HG02884 (cell line): Measurements from ENCODE around the gene TAF10.

Experiments
- ATAC-seq: cut with Tn5 transposase; IDR thresholded peaks from one replicate; pipeline ENCODE4 v1.9.1; 2021; ENCODE audit warnings: mild to moderate bottlenecking, moderate library complexity; ENCODE audit not compliant: unreplicated experiment

Gene TAF10

DNA sequence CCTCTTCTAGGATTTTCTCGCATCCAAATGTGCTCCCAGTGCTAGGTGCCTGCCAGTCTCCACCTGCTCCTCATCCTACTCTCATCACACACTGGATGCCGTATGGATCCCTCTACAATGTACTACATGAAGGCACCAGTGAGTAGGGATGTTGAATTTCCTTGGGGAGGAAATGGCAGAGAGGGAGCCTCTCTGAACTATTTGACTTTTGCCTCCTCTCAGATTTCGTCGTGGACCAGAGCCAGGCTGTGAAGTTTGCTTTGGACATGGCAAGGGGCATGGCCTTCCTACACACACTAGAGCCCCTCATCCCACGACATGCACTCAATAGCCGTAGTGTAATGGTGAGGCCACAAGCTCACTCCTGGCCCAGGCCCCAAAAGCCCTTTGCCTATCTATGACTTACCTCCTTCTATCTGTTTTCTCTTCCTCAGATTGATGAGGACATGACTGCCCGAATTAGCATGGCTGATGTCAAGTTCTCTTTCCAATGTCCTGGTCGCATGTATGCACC lies 2.5 kb downstream of the TAF10 start:
- ATAC-seq, result no peak

DNA sequence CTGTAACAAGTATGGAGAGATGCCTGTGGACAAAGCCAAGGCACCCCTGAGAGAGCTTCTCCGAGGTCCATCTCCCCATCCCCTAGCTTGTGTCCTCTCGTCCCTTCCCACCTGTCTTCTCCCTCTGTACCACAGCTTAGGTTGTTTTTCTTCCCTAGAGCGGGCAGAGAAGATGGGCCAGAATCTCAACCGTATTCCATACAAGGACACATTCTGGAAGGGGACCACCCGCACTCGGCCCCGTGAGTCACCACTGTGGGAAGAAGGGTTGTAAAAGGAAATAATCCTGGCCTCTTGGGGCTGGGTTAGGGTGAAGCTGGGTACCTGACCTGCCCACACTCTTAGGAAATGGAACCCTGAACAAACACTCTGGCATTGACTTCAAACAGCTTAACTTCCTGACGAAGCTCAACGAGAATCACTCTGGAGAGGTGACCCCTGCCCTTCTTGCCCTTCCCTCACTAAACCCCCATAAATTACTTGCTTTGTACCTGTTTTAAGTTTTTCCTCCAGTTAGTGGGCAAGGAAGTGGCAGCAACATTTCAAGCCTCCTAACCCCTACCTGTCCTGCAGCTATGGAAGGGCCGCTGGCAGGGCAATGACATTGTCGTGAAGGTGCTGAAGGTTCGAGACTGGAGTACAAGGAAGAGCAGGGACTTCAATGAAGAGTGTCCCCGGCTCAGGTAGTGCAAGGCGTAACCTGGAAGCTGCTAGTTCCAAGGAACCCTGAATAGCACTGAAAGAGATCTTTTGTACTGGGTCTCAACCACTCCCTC lies 3.1 kb downstream of the TAF10 start:
- no peak for ATAC-seq

DNA sequence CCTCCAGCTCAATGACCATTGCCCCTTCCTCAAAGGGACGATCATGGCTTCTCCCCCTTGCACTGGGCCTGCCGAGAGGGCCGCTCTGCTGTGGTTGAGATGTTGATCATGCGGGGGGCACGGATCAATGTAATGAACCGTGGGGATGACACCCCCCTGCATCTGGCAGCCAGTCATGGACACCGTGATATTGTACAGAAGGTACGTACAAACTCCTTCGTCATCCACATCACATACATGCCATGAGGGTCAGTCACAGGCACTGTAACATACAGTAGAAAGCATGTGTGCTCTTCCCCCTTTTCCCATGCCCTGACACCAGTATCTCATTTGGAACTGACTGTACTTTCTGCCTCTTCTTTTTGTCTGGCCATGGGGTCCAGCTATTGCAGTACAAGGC lies 4.0 kb downstream of the TAF10 start:
- no peak for ATAC-seq

DNA sequence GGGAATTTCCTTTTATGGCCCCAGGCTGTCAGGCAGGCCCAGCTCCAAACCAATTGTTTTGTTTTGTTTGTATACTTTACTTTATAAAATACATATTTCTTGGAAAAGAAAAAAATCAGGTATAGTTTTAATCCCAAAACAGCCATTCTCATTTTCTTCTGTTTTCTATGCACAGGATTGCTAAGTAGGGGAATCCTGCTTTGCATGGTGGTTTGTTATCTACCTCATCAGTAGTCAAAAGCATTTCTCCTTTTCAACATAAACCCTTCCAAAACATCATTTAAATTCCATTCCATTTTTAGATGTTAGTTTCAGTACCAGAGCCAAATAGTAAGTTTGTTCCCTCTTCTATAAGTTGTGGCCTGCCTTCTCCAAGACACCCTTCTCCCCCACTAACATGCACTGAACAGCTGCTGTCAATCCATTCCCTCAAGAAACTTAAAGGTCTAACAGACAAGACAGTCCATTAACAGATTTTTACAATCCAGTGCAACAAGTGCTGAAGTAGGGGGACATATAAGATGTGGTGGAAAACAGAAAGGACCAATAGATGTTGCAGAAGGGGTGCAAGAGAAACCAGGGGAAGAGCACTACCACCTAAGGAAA lies 4.7 kb downstream of the TAF10 start:
- ATAC-seq, result no peak

DNA sequence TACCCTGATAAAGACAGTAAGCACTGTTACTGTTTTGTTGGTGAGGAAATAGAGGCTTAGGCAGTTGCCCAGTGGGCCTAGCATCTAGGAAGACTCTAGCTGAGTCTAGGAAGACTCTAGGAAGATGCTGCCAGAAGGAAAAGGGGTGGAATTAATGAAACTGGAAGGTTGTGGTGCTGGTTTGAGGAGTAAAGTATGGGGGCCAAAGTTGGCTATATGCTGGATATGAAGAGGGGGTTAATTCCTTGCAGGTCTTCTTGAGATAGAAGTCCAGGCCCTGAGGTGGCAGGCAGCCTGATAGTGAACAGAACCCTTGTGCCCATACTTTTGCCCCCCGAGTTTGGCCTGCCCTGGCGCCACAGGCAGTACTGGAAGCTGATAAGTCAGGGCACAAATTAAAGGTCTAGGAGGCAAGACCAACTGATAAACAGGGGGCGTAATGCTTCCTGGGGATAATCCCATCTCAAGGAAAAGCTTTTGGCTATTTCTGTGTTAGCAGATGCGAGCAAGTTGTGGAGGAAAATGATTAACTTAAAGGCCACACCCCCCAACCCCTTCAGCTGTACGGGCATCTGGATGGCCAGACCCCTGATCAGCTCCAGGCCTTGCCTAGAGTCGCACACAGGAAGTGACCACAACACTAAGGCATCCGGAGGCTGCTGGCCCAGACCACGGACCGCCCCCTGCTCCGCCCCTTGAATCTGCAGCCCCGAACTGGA lies 5.4 kb downstream of the TAF10 start:
- peak; percentile 30 for ATAC-seq

DNA sequence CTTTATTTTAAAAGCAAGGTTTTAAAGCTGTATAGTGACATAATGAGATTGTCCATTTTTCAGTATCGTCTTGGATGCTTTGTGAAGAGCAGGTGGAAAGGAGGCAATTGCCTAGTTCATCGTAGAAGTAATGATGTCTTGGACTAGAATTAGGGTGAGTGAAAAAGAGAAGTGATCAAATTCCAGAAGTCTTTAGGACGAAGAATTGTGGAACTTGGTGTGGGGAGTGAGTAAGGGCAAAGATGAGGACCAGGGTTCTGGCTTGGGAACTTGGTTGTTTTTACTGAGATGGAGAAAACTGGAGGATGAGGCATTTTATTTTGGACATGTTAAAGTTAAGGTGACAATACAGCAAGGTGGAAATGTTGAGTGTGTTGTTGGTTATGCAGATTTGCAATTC lies 7.2 kb downstream of the TAF10 start:
- no peak for ATAC-seq

DNA sequence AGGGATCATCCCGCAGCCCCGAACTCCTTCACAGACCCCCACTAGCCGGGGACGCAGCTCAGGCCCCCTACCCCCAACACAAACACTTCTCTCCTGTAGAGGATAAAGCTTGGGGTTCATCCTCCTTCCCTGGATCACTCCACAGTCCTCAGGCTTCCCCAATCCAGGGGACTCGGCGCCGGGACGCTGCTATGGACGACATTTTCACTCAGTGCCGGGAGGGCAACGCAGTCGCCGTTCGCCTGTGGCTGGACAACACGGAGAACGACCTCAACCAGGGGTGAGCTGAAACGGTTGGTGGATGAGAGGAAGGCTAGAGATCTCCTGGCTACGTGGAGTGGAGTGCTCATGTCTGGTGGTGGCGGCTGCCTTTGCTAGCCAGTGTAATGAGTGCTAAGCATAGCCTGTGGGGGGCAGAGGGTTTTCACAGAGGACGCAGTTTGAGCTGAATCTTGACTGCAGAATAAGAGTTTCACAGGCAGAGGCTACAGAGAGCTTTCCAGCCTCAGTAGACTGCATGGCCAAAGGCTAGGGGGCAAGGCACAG lies 7.9 kb downstream of the TAF10 start:
- ATAC-seq, result peak; percentile 33

DNA sequence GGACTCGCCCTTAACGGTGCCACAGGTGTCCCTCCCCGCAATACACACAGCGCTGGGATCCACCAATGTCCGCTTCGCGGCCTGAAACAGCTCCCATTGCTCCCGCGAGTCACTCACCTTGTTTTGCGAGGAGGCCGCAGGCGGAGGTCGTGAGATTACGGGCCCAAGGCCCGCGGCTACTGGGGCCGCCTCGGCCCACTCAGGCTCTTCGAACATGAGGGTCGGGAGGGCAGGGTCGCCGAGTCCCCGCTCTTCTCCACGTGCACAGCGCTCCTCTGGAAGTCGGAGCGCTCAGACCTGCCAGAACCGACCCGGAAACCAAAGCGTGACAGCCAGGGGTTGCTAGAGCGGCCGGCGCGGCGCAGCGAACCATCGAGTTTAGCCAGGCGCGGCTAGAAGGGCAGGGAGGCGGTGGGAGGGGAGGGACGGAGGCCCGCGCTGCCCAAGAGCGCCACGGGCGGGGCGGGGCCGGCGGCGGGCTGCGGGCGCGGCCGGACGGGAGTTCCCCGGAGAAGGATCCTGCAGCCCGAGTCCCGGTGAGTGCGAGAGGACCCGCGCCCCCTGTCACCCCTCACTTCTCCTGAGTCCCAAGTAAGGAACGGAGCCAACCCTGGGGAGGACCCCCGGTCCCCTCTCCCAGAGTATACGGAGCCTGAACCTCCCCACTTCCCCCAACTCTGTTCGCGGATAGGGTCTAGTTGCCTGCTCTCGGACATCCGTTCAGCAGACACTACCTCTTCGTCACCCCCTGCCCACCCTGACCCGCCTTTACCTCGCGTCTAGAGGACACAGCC lies 8.5 kb downstream of the TAF10 start, which contains the start of the genes ILK and RRP8:
Gene ILK, plus strand, starts transcription at position 488 of the 794 bp plus-strand sequence. CDS start 498 bp downstream, outside the sequence.
Gene RRP8, minus strand, starts transcription at position 330 of the 794 bp plus-strand sequence. Its CDS starts 114 bp downstream, at position 216.
- peak; percentile 73 for ATAC-seq

DNA sequence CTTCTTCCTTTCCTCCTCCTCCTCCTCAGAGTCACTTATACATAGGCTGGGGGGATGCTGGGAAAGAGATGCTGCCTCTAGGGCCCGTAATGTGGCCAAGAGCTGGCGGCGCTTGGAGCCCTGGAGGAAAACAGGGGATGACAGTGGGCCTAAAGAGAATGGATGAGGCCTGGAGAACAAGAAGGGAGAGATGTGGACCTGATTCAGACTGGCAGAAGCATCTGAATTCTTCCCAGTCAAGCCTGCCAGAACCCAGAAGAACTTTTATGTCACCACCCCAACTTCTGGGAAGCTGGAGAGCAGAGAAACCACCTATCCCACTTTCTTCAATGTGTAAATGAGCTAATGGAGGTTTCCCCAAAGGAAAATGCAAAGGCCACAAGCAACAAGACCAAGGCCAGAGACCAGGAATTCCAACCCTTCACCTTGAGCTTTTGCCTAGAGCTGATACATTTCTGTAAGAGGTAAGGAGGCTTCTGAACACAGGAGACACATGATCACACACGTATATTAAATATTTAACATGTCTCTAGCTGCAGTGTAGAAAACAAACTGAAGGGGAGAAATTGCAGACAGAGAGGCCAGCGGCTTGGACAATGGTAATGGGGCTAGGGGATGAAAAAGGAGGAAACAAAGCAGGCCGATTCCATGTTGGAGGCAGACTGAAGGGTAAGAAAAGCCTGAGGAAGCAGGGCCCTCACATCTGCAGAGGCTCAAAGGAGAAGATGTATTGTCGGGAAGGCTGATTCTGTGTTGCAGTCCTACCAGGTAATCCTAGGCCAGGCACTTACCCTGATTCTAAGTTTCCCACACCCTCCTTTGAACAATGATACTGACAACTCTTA lies 9.7 kb downstream of the TAF10 start:
- no peak for ATAC-seq

DNA sequence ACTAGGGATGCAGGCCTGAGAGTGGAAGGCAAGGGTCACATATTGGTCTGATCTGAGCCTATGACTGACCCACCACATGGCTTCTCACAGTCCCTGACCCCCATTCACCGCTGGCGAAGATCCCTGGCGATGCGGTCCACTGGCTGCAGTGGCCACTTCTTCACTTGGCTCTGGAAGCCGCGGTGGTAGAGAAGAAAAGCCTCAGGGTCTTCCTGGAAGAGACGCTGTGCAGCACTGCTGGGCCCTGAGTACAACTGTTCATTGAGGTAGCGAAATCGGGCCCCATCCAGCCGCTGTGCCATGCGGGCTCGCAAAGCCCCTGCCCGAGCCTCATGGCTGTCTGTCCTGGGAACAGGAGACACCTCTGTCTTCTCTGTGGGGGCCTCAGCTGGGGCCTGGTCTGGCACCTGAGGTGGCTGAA lies 11.0 kb downstream of the TAF10 start:
- ATAC-seq, result no peak

DNA sequence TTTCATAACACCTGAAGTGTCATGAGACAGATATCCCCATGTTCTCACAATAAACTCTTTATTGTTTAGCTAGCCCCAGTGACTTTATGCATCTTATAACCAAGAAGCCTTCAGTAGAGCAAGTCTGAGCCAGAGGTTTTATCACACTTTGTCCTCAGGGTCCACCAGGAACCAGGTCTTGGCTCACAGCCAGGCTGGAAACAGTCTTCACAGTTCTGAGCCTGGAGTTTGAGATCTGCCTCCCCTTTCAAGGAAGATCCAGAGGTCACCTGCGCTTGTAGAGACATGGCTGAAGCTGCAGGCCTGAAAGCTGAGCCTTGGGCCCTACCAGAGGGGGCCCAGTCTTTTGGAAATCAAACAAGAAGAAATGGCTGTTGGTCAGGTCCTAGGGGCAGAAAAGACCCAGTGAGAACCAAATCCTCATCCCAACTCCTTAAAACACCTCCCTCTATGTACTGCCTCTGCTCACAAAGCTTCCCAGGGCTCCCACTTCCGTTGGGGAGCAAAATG lies 12.1 kb downstream of the TAF10 start:
- no peak for ATAC-seq

DNA sequence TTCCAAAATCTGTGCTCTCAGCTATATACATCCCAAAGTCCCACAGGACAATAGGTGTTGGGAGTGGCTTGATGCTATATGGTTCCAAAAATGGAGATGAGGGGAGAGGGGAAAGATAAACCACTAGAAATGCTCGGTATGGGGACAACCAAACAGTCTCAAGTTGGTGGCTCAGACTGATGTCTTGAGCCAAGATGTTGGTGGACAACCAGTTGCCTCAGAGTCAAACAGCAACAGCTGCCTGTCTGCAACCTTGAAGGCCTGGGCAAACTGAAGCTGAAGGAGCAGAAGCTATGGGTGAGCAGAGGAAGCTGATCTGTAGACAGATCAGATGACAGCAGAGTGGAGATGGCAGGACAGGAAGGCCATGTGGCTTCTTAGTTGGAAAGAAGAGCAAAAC lies 12.6 kb downstream of the TAF10 start:
- ATAC-seq, result no peak

DNA sequence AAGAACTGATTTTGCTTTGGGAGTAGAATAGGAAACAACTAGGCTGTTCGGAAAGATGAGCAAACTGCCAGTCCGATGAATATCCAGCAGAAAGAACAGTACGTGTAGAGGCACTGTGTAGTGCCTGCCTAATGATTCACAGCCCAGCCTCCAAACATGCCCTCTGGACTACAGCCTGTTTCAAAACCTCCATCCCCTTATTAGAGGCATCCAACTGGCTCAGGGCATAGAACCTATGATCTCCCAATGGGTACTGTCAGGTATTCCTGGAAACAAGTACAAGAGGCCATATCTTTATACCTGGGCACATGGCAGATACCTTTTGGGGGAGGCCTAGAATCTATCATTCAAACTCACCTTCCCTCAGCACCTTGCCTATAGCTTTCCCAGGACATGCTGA lies 13.5 kb downstream of the TAF10 start:
- ATAC-seq, result no peak

DNA sequence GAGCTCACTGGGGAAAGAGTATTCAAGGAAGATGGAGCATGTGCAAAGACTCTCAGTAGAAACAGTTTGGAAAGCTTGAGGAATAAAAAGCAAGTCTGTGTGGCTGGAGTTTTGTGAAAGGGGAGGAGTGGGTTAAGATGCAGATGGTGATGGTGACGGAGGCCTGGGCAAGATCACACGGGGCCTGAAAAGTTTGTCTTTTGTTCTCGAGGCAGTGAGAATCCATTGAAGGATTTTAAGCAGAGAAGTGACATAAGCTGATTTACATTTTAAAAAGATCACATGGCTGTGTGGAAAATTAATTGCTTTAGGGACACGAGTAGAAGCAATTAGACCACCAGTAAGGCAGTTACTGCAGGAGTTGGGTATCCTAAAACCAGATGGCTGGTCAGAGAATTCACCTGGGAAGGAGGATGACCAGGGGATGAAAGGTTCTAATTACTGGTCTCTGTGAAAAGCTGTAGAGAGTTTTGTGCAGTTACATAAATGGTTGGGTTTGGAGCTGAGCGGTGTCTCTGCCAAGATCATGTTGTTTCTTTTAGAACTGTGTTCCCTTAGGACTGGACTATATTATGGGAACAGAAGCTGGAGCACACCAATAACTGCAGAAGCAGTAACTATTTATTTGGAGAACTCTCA lies 15.7 kb downstream of the TAF10 start:
- ATAC-seq, result no peak

DNA sequence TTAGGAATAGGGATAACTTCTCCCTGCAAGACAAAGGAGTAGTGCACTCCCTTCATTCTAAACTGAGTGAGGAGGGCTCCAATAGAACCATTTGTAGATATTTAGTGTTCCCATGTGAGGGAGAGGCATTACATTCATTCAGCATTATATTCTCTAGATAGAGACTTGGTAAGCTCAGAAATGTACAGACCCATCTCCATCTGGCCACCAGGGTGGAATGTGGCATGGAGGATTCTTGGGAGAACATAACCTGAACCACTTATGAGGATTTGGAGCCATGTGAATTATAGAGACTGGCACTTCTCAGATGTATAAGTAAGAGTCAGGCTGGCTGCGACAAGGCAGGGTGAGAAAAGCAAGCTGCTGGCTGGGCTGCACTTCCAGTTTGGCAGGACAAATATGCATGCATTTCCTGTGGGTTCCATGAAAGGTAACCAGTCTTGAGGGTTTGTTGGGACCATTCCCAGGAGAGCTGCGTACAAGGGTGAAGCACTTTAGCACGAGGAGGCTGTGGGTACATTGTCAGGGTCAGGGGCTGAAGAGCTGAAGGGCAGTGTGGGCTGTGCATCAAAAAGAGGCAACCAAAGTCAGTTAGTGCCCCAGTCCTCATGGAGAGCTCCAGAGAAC lies 17.8 kb downstream of the TAF10 start:
- ATAC-seq, result no peak

DNA sequence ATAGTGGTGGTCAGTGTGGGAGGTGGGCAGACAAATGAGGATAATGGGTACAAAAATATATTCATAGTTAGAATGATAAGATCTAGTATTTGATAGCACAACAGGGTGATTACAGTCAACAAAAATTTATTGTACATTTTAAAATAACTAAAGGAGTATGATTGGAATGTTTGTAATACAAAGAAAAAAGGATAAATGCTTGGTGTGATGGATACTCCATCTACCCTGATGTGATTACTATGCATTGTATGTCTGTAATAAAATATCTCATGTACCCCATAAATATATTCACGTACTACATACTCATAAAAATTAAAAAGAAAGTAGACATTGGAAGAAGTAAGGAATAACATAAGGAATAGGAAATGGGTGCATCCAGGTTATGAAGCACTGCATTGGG lies 24.0 kb downstream of the TAF10 start:
- no peak for ATAC-seq

DNA sequence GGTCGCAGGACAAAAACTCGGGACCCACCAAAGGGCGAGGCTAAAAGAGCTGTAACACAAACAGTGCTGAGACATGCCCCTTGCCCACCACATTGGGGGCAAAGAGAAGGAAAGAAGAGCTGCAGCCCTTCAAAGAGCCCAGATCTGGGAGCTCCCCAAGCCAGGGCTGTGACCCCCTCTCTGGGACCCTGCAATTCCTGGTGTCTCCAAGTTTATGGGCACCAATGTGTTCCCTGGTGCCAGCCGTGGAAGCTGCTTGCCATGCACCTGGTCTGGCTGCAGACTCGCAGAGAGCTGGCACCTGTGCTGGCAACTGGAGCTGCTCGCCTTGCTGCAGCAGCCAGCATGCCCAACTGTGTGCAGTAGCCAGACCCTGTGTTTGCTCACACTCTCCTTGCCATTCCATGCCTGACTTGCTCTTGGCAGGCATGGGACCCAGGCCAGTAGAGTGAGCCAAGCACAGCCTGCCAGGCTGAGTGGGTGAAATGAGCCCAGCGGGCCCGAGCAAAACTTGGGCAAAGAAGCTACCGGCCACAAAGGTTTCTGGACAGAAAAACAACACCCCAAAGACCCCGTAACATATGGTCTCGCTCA lies 24.6 kb downstream of the TAF10 start:
- ATAC-seq, result no peak
